ENCODE measurements around the gene PRAC1. TPM values are rescaled to one million over a fixed set of nuclear protein-coding genes. Genes with fewer than 3 reads are reported as not detected.

Gene PRAC1
- total RNA-seq, 1 experiment from 2014 or later = not detected

DNA sequence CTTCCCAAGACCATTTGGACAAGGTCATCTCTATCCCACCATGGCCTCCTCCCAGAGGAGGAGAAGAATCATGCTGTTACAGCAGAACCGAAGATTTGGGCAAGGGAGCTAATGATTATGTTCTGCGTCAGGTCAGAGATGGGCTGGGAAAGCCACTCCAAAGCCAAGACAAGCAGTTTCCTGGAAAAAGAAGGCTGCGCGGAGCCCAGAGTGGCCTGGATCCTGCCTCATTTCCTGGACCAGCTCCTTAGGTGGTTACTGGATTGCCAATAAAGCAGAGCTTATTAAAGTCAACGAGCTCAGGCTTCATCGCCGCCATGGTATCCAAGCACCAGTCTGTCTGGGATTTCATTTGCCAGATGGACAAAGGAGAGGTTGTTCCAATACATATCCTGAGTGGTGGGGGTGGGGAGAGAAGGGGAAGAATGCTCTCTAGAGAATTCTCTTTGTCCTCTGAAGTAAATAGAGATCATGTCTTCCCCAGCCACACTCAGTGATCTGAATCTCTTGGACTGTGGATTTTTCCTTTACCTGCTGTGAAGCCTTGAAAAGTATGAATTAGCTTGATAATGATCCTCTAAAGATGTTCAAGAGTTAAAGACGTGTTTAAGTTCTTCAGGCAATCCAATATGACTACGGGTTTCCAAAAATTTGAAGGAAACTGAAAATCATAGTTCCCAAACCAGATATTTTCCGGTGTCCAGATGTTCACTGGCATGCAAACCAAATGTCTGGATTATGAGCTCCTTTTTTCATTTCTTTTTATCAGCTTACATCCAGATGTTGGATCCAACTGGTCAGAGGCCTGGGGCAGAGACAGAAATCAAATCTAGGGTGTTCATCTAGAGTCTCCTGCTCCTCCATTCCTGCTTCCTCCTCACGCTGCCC lies 17.7 kb downstream of the PRAC1 start:
- WGBS (ENCODE audit: extremely low coverage, insufficient read length, low lambda C conversion rate) = no CpG with 5 or more reads among the region's 11 CpGs
- no peak overlapping the region for H4K91ac ChIP-seq (ENCODE audit: insufficient read length, low read depth, low read length)
- no peak overlapping the region for H3K56ac ChIP-seq (ENCODE audit: insufficient read length, low read depth, low read length)
- no peak overlapping the region for H3K4ac ChIP-seq (ENCODE audit: low read depth, low read length)
- Mint-ChIP-seq H3K36me3 (ENCODE audit: insufficient read depth in 1 of 3, low read depth in 3 of 3) (no peaks in the 10 kb centered on the region; a peak in 1 of 7 replicates), H3K4me1 (peaks cover 0 to 1% of the 10 kb centered on the region in 2 experiments; a peak in 2 of 4 replicates), H3K4me3 (no peak overlapping the region), H3K27ac (no peak overlapping the region), H3K9me3 (no peaks in the 10 kb centered on the region; a peak in 1 of 5 replicates), H3K27me3 (ENCODE audit: low read depth) (peaks cover 92% of the 10 kb centered on the region)
- no peak overlapping the region for H4K5ac ChIP-seq (ENCODE audit: insufficient read length, low read depth, low read length)
- no peak overlapping the region for H2BK15ac ChIP-seq (ENCODE audit: low read depth, low read length)
- no peak overlapping the region for H4K8ac ChIP-seq (replicated peaks; ENCODE audit: insufficient read length, low read depth, low read length)
- H2BK120ac ChIP-seq (ENCODE audit: low read depth, low read length, poor library complexity, severe bottlenecking) = no peak overlapping the region
- no peak overlapping the region for H3K18ac ChIP-seq (ENCODE audit: insufficient read length, low read depth, low read length)
- no peak overlapping the region for H3K14ac ChIP-seq (ENCODE audit: insufficient read depth, low read length)
- no peak overlapping the region for H3K27ac ChIP-seq (ENCODE audit: insufficient read length, low read depth, low read length)
- peaks cover 2% of the 10 kb centered on the region; the same call in 1 of the 2 replicates for H3K4me1 ChIP-seq (ENCODE audit: insufficient read depth, low read length)
- no peaks in the 10 kb centered on the region for H3K23me2 ChIP-seq (ENCODE audit: insufficient read length, low read depth, low read length, poor library complexity, severe bottlenecking)
- no peaks in the 10 kb centered on the region for H3K9me3 ChIP-seq (ENCODE audit: control insufficient read depth, low read depth, low read length)
- H2BK20ac ChIP-seq (ENCODE audit: low read depth, low read length, poor library complexity, severe bottlenecking) = peak overlapping the region; percentile 26
- H4K20me1 ChIP-seq (ENCODE audit: control insufficient read depth, insufficient read depth, insufficient read length) = peaks cover 3% of the 10 kb centered on the region
- no peaks in the 10 kb centered on the region for H3K79me2 ChIP-seq (ENCODE audit: insufficient read depth, low read length)
- no peaks in the 10 kb centered on the region; the same call in 1 of the 2 replicates for H3K27me3 ChIP-seq (ENCODE audit: insufficient read depth, low read length)
- no peak overlapping the region for H2BK12ac ChIP-seq (ENCODE audit: insufficient read length, low read depth, low read length)
- no peak overlapping the region for H2BK5ac ChIP-seq (ENCODE audit: insufficient read length, low read length)
- no peak overlapping the region for H3K4me2 ChIP-seq (ENCODE audit: insufficient read depth, insufficient read length, low read length)
- no peak for DNase-seq
- TF ChIP-seq, protein P1, sequence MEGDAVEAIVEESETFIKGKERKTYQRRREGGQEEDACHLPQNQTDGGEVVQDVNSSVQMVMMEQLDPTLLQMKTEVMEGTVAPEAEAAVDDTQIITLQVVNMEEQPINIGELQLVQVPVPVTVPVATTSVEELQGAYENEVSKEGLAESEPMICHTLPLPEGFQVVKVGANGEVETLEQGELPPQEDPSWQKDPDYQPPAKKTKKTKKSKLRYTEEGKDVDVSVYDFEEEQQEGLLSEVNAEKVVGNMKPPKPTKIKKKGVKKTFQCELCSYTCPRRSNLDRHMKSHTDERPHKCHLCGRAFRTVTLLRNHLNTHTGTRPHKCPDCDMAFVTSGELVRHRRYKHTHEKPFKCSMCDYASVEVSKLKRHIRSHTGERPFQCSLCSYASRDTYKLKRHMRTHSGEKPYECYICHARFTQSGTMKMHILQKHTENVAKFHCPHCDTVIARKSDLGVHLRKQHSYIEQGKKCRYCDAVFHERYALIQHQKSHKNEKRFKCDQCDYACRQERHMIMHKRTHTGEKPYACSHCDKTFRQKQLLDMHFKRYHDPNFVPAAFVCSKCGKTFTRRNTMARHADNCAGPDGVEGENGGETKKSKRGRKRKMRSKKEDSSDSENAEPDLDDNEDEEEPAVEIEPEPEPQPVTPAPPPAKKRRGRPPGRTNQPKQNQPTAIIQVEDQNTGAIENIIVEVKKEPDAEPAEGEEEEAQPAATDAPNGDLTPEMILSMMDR (conservative IDR thresholded peaks at IDR 0.05) = no peak
- no peak overlapping the region for H3K9ac ChIP-seq (ENCODE audit: extremely low read depth, insufficient read length, low read length)
- H3K79me1 ChIP-seq (ENCODE audit: insufficient read depth, low read depth, low read length, poor library complexity, severe bottlenecking) = no peaks in the 10 kb centered on the region
- peak overlapping the region; percentile 23 for H2AFZ ChIP-seq (ENCODE audit: low read length)
- H3K23ac ChIP-seq (ENCODE audit: insufficient read length, low read depth, low read length) = no peak overlapping the region
- no peak overlapping the region for H2AK5ac ChIP-seq (ENCODE audit: insufficient read length, low read length)
- H3T11ph ChIP-seq (ENCODE audit: low read length) = no peak overlapping the region

All from H9 (cell line).